Panc1 (cell line): ENCODE results near the gene FRMD8. TPM values are rescaled to one million over a fixed set of nuclear protein-coding genes. Genes with fewer than 3 reads are reported as not detected.

Experiments
- ATAC-seq: fragments of 200-7000 bp; cut with Tn5 transposase; 2 replicates; pipeline ENCODE4 v1.9.1; 2020; ENCODE audit warnings: mild to moderate bottlenecking, moderate library complexity
- BruUV-seq: library from RNA; stranded (reverse); fragments of 400-500 nt; replicated peaks from 2 replicates; lab custom pipeline; 2021; lab: Mats Ljungman, UMichigan
- CTCF ChIA-PET: fragments of 300-600 bp; sonication (Branson Sonifier 250); formaldehyde crosslinking; loops from one replicate; lab custom pipeline; 2022; ENCODE audit warnings: antibody characterized with exemption; lab: Charles Lee
- POLR2A ChIA-PET: fragments of 300-600 bp; sonication (Branson Sonifier 250); formaldehyde crosslinking; loops from one replicate; lab custom pipeline; 2022; ENCODE audit warnings: antibody characterized with exemption; lab: Charles Lee
- DNase-seq: peaks from one replicate; pipeline ENCODE4 v3.0.0-alpha.2; 2010; ENCODE audit warnings: low read depth, low spot score
- H3K27ac ChIP-seq: 2 replicates; pipeline ENCODE4 v1.5.1; 2011; ENCODE audit warnings: mild to moderate bottlenecking, low read length, inconsistent platforms
- H3K27me3 ChIP-seq: fragments of 200-500 bp; sonication (Bioruptor generic); 2 replicates; pipeline ENCODE4 v1.6.0; 2014; ENCODE audit warnings: low read length, inconsistent platforms; ENCODE audit not compliant: control insufficient read depth, insufficient read depth
- H3K36me3 ChIP-seq: fragments of 200-500 bp; sonication (Bioruptor generic); 2 replicates; pipeline ENCODE4 v1.5.1; 2014; ENCODE audit warnings: inconsistent platforms, mild to moderate bottlenecking, low read length, moderate library complexity; ENCODE audit not compliant: control insufficient read depth, insufficient read depth
- H3K4me1 ChIP-seq: 2 replicates; pipeline ENCODE4 v1.5.1; 2011; ENCODE audit warnings: inconsistent platforms, mild to moderate bottlenecking, low read length, moderate library complexity; ENCODE audit not compliant: control insufficient read depth, insufficient read depth
- H3K4me3 ChIP-seq, 2 experiments: 2 replicates each; pipeline ENCODE4 v1.5.1; 2011 to 2012; ENCODE audit warnings: low read depth in 2 of 2, low read length in 2 of 2, mild to moderate bottlenecking in 2 of 2, inconsistent platforms in 1 of 2, moderate library complexity in 1 of 2
- H3K9me3 ChIP-seq: fragments of 200-500 bp; sonication (Bioruptor generic); 2 replicates; pipeline ENCODE4 v1.5.1; 2014; ENCODE audit warnings: low read depth, mild to moderate bottlenecking, inconsistent platforms, low read length, moderate library complexity; ENCODE audit not compliant: control insufficient read depth, insufficient read depth
- CTCF ChIP-seq: fragments of 450-650 bp; IDR thresholded peaks from 2 replicates; pipeline ENCODE4 v1.5.1; 2017; ENCODE audit warnings: mild to moderate bottlenecking
- POLR2AphosphoS5 ChIP-seq: IDR thresholded peaks from 2 replicates; pipeline ENCODE4 v1.6.1; 2012; ENCODE audit warnings: mild to moderate bottlenecking, low read depth, low read length, moderate library complexity
- REST ChIP-seq, 2 experiments: IDR thresholded peaks; 2 replicates each; pipeline ENCODE4 v1.6.1; 2011 to 2012; ENCODE audit warnings: low read depth in 2 of 2, control low read depth in 1 of 2, low read length in 1 of 2, mild to moderate bottlenecking in 1 of 2, moderate library complexity in 1 of 2; ENCODE audit not compliant: insufficient read depth in 1 of 2
- SIN3A ChIP-seq: IDR thresholded peaks from 2 replicates; pipeline ENCODE4 v1.6.1; 2012; ENCODE audit warnings: low read depth, mild to moderate bottlenecking, low read length, moderate library complexity, borderline replicate concordance; ENCODE audit not compliant: insufficient read depth
- TCF7L2 ChIP-seq: IDR thresholded peaks from 2 replicates; pipeline ENCODE4 v1.6.1; 2011; ENCODE audit warnings: mild to moderate bottlenecking, low read depth, low read length, inconsistent platforms
- in situ Hi-C: cut with HindIII; loops from 2 replicates; pipeline ENCODE4 v1.10.0; 2016; ENCODE audit warnings: low sequenced_read_pairs, low pct_unique_long_range_greater_than_20kb
- intact Hi-C: fragments of 100-400 bp; cut with micrococcal nuclease; formaldehyde crosslinking; loops from one replicate; pipeline ENCODE4 v1.10.0; 2022; ENCODE audit not compliant: unreplicated experiment
- total RNA-seq: library from RNA; stranded (reverse); gene quantifications from one replicate; pipeline ENCODE4 v1.2.1, GENCODE V29; 2021; ENCODE audit not compliant: unreplicated experiment

Gene FRMD8
- total RNA-seq, 1 experiment from 2014 or later: 85.8 TPM

- CTCF ChIA-PET: no interaction called here
- Histone ChIP-seq H3K4me3 (no peak overlapping the region), H3K4me1 (peaks cover 10% of the 10 kb centered on the region), H3K9me3 (no peaks in the 10 kb centered on the region), H3K27me3 (no peaks in the 10 kb centered on the region), H3K27ac (no peak overlapping the region), H3K36me3 (no peaks in the 10 kb centered on the region; the same call in 1 of the 2 replicates)
- TF ChIP-seq TCF7L2 (no peak), CTCF (no peak), POLR2AphosphoS5 (no peak), SIN3A (no peak), REST (IDR thresholded peaks at IDR 0.05; ENCODE audit: insufficient read depth in 1 of 2, low read depth in 2 of 2, low read length in 1 of 2) (no peak)
- POLR2A ChIA-PET: interaction anchor here (0.6 to 0.9 kb wide), 4 partner anchors 18 to 65 kb away, joined by 3 to 10 read pairs (median 3); partner anchors contain the start of gene SCYL1
- DNase-seq (no peak), ATAC-seq (no peak)
- no TSS peak for BruUV-seq
- intact Hi-C loops (loop anchor here (5.0 kb wide), 1 partner anchor 48 kb away; no protein-coding TSS in a partner anchor), in situ Hi-C loops (no loop called here)
These were observed 73.1 kb downstream of the FRMD8 start for GRCh38 chr11:65459552-65459951.

Other genes starting within 250 kb of the FRMD8 start
- gene SPDYC, start 216.4 kb upstream of the FRMD8 start, total RNA-seq: not detected
- gene CAPN1, start 204.7 kb upstream of the FRMD8 start, total RNA-seq: 256 TPM
- gene POLA2, start 124.7 kb upstream of the FRMD8 start, total RNA-seq: 39.0 TPM
- 8.1 TPM for gene CDC42EP2, start 71.8 kb upstream of the FRMD8 start, total RNA-seq
- 97.0 TPM for gene DPF2, start 52.8 kb upstream of the FRMD8 start, total RNA-seq
- 2.4 TPM for gene TIGD3, start 31.9 kb upstream of the FRMD8 start, total RNA-seq
- gene SLC25A45, start 4.0 kb upstream of the FRMD8 start, total RNA-seq: 9.8 TPM
- 731 TPM for gene NEAT1, start 36.2 kb downstream of the FRMD8 start, total RNA-seq
- 13,645 TPM for gene MALAT1, start 112.4 kb downstream of the FRMD8 start, total RNA-seq
- gene SCYL1, start 138.4 kb downstream of the FRMD8 start, total RNA-seq: 117 TPM
- 133 TPM for gene LTBP3, start 171.7 kb downstream of the FRMD8 start, total RNA-seq
- gene ZNRD2, start 183.8 kb downstream of the FRMD8 start, total RNA-seq: 61.2 TPM
- gene FAM89B, start 185.9 kb downstream of the FRMD8 start, total RNA-seq: 102 TPM
- gene EHBP1L1, start 189.4 kb downstream of the FRMD8 start, total RNA-seq: 108 TPM
- 0.69 TPM for gene KCNK7, start 209.2 kb downstream of the FRMD8 start, total RNA-seq
- gene MAP3K11, start 227.6 kb downstream of the FRMD8 start, total RNA-seq: 124 TPM
- gene PCNX3, start 229.1 kb downstream of the FRMD8 start, total RNA-seq: 74.5 TPM